ENCODE measurements around the gene DCANP1. TPM values are rescaled to one million over a fixed set of nuclear protein-coding genes. Genes with fewer than 3 reads are reported as not detected.

Gene DCANP1
- total RNA-seq, 1 donor from 2014 or later = not detected

DNA sequence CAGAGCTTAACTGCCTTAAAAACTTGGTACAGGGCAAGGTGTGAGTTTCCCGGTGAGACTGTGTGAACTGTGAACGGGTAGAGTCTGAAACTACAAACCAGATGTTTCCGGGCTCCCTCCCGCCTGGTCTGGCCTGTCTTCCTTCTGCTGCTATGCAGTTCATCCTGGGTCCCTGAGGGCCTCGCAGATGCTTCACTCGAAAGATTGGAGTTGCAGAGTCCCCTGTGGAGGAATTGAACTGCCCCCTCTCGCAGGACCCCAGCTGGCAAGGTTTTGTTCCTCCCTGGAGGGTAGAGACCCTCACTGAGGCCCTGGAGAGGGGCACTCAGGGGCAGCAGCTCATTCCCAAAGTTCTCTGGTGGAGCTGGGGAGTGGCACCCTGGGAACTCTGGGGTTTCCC, 533 bp downstream of the DCANP1 start:
- Mint-ChIP-seq H3K27me3 (peaks cover 15% of the 10 kb centered on the region), H3K9me3 (ENCODE audit: low read depth) (no peaks in the 10 kb centered on the region), H3K27ac (no peak overlapping the region)

DNA sequence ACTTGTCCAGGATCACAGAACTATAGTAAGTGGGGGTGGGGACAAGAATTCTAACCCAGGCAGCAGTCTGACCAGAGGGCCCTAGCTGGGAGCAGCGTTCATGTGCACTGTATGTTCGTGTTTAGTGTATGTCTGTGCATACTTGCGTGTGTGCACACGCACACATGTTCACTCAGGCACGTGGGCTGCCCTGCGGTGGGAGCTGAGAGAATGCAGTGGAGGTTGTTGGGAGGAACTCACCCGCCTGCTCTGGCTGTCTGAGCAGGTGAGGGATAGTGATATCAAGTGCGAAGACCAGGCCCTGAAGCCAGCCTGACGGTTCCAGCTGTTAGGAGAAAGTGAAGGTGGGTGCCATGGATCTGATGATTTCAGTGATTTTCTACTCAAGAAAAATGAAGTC, 942 bp downstream of the DCANP1 start:
- Mint-ChIP-seq H3K4me1 (ENCODE audit: low read depth) (peaks cover 6% of the 10 kb centered on the region), H3K27ac (no peak overlapping the region), H3K9me3 (ENCODE audit: low read depth) (no peaks in the 10 kb centered on the region), H3K36me3 (ENCODE audit: insufficient read depth) (no peaks in the 10 kb centered on the region), H3K4me3 (ENCODE audit: low read depth) (no peak overlapping the region), H3K27me3 (peaks cover 15% of the 10 kb centered on the region)
- DNase-seq (ENCODE audit: low spot score, unreplicated experiment) = no peak
- TF ChIP-seq, protein P1, sequence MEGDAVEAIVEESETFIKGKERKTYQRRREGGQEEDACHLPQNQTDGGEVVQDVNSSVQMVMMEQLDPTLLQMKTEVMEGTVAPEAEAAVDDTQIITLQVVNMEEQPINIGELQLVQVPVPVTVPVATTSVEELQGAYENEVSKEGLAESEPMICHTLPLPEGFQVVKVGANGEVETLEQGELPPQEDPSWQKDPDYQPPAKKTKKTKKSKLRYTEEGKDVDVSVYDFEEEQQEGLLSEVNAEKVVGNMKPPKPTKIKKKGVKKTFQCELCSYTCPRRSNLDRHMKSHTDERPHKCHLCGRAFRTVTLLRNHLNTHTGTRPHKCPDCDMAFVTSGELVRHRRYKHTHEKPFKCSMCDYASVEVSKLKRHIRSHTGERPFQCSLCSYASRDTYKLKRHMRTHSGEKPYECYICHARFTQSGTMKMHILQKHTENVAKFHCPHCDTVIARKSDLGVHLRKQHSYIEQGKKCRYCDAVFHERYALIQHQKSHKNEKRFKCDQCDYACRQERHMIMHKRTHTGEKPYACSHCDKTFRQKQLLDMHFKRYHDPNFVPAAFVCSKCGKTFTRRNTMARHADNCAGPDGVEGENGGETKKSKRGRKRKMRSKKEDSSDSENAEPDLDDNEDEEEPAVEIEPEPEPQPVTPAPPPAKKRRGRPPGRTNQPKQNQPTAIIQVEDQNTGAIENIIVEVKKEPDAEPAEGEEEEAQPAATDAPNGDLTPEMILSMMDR (IDR thresholded peaks at IDR 0.05; ENCODE audit: unreplicated experiment) = no peak

More for the DNA sequence above, 533 bp downstream of the DCANP1 start:
- TF ChIP-seq, protein P1 (IDR thresholded peaks at IDR 0.05; ENCODE audit: unreplicated experiment) = no peak
- no peaks in the 10 kb centered on the region for H3K36me3 Mint-ChIP-seq (ENCODE audit: insufficient read depth)
- no peak overlapping the region for H3K4me3 Mint-ChIP-seq (ENCODE audit: low read depth)
- H3K4me1 Mint-ChIP-seq (ENCODE audit: low read depth) = peaks cover 6% of the 10 kb centered on the region
- DNase-seq (ENCODE audit: low spot score, unreplicated experiment) = no peak

DNA sequence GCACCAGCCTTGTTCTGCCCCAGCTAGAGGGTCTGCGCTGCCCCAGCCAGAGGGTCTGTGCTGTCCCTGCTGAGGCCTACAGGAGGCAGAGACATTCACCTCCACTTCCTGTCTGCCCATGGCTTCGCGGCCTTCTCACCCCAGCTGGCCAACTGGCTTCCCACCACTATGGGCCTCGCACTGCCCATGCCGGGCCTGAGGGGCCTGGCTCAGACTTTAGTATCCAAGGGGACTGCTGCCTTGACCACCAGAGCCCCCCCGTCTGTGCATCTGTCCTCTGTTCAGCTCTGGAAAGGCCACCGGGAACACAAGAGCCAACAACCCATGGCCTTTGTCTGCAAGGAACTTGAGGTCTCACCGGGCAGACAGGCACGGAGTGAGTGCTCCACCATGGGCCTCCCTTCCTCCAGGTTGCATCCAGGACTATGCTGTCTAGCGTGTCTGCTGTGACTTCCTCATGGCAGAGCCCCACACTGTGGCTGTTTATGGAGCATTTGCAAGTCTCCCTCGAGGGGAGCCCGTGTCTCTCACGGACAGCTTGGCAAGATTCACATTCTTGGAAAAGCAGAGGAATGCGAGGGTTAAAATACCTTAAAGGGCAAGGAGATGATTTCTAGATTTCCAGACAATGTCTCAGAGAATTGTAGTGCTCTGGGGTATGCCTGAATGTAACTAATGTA, 1.7 kb downstream of the DCANP1 start:
- Mint-ChIP-seq H3K4me3 (ENCODE audit: low read depth) (no peak overlapping the region), H3K4me1 (ENCODE audit: low read depth) (peaks cover 6% of the 10 kb centered on the region), H3K27ac (no peak overlapping the region), H3K36me3 (ENCODE audit: insufficient read depth) (no peaks in the 10 kb centered on the region), H3K9me3 (ENCODE audit: low read depth) (no peaks in the 10 kb centered on the region), H3K27me3 (peaks cover 17% of the 10 kb centered on the region)
- no peak for DNase-seq (ENCODE audit: low spot score, unreplicated experiment)
- TF ChIP-seq, protein P1 (IDR thresholded peaks at IDR 0.05; ENCODE audit: unreplicated experiment) = no peak

DNA sequence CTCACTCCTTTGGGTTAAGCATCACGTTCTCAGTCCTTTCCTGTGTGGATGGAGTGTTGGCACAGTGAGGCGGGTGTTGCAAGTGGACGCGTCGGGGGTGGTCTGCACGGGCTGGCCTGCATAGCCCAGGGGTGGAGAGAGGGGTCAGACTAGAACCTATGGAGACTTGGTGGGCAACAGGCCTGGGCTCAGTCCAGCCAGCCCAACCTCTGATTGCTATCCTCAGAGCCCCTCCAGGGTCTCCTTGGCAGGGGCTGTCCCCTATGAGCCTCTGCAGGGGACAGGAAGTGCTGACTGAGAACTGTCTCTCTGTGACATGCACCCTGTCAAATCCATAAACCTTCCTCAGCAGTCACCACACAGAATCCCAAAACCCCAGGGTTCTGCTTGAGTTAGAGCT, 2.3 kb downstream of the DCANP1 start:
- peaks cover 17% of the 10 kb centered on the region for H3K27me3 Mint-ChIP-seq
- H3K4me1 Mint-ChIP-seq (ENCODE audit: low read depth) = peaks cover 3% of the 10 kb centered on the region
- H3K9me3 Mint-ChIP-seq (ENCODE audit: low read depth) = no peaks in the 10 kb centered on the region
- TF ChIP-seq, protein P1 (IDR thresholded peaks at IDR 0.05; ENCODE audit: unreplicated experiment) = no peak
- no peak overlapping the region for H3K27ac Mint-ChIP-seq
- DNase-seq (ENCODE audit: low spot score, unreplicated experiment) = no peak
- H3K36me3 Mint-ChIP-seq (ENCODE audit: insufficient read depth) = no peaks in the 10 kb centered on the region
- no peak overlapping the region for H3K4me3 Mint-ChIP-seq (ENCODE audit: low read depth)

DNA sequence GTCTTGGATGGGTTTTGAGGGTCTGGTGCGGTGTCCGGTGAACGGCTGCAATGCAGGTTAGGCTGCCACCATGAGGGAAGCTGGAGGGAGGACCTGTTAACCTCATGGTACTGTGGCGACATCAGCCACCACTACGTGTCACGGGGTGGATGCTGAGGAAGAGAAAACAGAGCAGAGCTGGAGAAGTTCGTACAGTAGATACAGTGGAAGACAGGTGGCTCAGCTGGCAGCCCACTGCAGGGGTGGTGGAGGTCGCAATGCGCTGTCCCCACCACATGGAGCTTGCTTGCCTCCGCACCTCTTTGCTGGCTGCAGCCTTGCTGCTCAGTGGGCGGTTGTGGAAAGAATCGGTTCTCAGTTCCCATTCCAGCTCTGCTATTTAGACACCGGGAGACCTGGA, 2.8 kb downstream of the DCANP1 start:
- Mint-ChIP-seq H3K4me1 (ENCODE audit: low read depth) (peaks cover 3% of the 10 kb centered on the region), H3K9me3 (ENCODE audit: low read depth) (no peaks in the 10 kb centered on the region), H3K27ac (no peak overlapping the region), H3K36me3 (ENCODE audit: insufficient read depth) (no peaks in the 10 kb centered on the region), H3K27me3 (peaks cover 17% of the 10 kb centered on the region), H3K4me3 (ENCODE audit: low read depth) (no peak overlapping the region)
- TF ChIP-seq, protein P1 (IDR thresholded peaks at IDR 0.05; ENCODE audit: unreplicated experiment) = no peak
- no peak for DNase-seq (ENCODE audit: low spot score, unreplicated experiment)

Measured in progenitor cell of endocrine pancreas (in vitro differentiated cells).